ENCODE results near the gene TAS1R1.
A peak's percentile ranks its signal among the peaks of the same experiment; 100 is the strongest.

TAS1R1 gene

DNA sequence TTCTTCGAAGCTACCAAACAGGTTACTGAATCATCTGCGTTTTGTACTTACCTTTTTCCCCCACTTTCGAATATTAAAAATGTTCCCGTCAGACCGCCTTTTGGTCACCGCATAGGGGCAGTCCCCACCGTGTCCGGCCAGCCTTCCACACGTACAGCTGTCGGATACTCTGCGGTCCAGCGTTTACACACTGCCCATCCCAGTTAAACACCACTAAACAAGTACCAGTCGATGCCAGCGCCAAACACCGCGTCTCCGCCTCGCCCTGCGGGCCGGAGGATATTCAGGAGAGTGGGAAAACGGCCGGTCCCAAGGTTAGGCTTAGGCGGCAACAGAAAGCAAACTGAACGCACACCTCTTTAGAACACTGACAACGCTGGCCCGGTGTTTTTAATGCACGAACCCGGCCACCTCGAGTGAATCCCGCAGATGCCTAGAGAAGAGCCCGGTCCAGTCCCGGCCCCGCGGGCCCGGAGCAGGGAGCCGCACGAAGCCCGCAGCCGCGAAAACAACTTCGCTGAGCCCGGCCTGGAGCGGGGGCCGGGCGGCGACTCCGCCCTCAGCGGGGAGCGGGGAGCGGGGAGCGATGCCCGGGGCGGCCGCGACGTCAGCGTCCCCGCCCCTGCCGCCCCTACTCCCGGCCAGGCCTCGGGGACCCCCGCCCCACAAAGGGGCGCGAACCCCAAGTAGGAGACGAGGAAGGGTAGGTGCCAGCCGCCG lies 57.7 kb downstream of the TAS1R1 start:
- DNase-seq = peak; percentile 13

GRCh38 chr1:6613361-6614018 lies 58.4 kb downstream of the TAS1R1 start, which contains the start of gene PHF13:
Gene PHF13 (plus strand): TSS chr1:6613731. CDS start chr1:6614067, 336 bp downstream.
- DNase-seq = peak; percentile 100

- DNase-seq = peak; percentile 53
Measured at GRCh38 chr1:6614019-6614928, 59.2 kb downstream of the TAS1R1 start.

DNA sequence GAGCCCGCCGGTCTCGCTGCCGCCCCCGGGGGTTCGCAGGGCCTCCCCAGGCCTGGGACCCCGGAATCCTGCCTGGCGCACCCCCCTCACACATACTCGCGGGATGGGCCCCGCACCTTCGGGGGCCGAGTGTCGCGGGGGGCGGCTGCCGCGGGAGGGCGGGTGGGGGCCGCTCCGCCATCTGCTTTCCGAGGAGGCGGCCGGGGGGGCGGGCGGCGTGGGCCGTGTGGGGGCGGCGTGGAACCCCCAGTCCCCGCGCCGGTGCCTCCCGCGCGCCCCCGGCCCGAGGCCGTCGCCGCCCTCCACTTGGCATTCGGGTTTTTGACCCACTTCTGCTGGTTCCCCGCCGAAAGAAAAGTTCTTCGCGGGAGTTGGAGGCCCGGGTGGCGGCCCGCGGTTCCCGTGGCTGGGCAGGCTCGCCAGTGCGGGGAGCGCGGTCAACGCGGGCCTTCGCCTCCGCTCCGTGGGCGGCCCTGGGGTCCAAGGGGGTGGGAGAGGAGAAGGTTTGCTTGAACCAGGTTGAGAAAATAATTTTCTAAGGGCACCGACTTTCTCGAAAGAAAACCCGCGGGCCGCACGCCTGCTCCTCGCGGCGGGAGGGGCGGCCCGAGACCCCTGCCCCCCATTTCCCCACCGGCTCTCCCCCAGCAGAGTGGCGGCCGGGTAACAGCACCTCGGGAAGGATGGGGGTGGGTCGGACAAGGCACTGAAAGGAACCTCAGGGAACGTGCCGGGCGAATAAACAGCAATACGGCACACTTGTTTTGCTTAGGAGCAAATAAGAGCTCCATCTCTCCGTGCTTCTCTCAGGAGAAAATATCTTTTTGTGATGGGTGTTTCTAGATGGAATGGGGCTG lies 60.0 kb downstream of the TAS1R1 start:
- no peak for DNase-seq

GRCh38 chr1:6619045-6619444 lies 63.9 kb downstream of the TAS1R1 start:
- DNase-seq = no peak

DNA sequence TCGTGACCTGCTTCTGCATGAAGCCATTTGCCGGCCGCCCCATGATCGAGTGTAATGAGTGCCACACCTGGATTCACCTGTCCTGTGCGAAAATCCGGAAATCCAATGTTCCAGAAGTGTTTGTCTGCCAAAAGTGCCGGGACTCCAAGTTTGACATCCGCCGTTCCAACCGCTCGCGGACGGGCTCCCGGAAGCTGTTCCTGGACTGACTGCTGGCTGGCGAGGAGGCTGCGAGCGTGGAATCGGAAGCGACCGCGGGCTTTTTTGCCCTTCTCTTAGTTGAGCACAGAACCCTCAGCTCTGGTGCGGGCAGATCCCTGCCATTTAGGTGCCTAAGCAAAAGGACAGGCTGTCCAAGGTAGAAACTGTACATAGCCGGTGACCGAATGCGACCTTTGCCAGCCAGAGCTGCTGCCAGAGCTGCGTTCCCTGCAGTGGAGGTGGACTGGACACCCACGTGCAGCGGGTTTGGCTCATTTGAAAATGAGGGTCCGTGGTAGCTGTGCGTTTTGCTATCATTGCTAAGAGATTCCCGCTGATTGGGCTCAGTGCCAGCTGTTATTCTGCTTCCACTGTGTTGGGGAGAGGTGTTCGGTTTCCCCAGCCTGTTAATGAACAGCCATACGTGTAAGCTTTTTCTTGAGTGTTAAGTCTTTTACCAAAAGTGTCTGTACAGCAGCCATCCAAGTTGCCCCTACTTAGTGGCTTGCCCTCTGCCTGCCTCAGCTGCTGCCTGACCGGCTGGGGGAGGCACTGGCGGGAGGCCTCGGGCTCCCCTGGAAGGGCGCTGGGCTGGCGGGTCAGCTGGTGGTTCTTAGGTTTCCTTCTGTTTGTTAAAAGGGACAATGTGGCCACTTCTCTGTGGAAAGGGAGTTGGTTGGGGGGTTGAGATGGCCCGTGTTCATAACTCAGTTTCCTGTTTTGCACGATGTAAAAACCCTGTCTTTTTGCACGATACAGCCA lies 66.6 kb downstream of the TAS1R1 start:
- DNase-seq = no peak

DNA sequence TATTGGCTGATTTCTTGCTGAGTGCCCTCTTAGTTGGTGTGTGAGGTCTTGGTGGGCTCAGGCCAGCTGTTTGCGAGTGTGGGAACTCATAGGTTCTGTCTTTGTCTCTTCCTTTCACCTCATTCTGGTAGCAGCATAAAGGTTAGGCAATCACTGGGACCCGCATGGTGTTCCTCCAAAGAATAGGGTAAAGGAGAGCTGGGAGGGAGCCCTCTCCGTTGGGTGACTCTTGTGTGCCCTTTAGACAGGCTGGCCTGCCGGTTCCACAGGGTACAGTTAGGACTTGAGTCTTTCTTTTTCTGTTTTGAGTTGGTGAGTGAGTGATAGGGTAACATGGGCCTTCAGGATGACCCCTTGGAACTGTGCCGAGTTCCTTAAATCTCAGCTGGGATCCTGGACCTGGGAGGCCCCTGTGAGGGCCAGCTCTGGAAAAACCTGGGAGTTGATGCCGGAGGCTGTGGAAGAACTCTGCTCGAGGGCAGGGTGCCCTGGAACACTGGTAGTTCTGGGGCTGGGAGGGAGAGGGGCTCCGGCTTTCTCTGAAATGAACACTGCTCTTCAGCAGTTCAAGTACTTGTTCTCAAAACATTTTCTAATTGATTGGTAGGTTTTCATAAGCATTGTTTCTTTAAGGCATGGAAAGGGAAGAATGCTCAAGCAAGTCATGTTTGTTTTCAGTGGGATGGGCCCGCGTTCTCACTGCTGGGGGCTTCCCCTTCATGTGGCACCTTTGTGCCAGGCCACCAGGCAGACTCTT lies 67.5 kb downstream of the TAS1R1 start:
- no peak for DNase-seq

DNA sequence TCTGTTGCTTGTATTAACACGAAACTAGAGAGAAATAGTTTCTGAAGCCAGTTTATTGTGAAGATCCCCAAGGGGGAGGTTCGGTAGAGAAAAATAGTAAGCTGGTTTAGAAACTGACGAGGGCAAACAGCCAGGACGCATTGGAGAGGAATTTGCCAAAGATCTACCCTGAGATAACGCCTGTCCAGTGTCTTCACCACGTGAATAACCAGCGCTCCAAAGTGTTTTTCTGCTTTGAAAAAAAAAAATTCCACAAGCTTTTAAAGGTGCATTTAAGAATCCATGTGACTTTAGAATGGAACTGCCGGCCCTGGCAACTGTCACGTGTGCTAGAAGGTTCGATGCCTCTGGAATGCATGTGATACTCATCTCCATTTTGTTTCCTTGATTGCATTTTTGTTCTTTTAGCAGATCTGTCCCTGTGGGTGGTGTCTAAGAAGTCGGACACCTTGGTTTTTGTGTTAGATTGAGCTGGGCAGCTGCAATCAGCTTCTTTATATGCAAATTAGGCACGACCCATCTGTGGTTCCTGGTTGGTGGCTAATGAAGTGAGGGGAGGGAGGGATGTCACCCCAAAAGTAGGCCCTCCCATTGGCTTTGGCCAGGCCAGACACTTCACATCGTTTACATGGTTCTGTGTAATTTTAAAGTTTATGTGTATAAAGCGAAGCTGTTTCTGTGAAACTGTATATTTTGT lies 68.3 kb downstream of the TAS1R1 start:
- no peak for DNase-seq

DNA sequence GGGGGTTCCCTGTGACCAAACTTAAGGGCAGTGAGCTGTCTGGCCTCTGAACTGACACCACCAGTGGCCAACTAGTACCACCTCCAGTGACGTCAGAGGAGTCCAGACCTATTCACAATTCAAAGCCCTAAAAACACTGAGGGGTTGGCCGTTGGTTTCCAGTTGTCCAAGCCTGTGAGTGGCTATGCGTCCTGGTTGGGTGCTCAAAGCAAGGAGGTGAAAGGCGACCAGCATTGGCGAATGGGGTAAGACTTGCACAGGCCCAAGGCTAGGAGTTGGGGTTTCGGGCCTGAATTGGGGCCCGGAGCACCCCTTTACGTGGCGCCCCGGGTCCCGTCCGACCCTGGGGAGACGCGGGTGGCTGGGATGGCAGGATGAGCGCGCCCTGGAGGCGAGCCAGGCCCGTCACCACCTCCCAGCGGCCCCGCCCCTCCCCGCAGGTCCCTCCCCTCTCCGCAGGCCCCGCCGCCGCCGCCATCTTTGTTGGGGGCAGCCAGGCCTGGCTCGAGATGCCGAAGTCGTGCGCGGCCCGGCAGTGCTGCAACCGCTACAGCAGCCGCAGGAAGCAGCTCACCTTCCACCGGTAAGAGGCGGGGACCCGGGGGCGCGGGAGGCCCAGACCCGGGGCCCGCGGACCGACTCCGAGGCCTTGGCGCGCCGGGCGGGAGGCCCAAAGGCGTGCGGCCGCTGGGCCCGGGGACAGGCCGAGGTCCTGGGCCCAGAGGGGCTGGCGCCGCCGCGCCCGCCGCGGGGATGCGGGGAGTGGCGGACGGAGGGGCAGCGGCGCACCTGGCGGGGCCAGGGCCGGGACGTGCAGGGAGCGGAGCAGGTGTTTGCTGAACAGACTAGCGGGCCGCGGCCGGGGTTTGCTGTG lies 69.8 kb downstream of the TAS1R1 start, which contains the start of gene THAP3:
TSS of gene THAP3 (plus strand) at position 159 of the 874 bp plus-strand sequence. CDS start at position 510, 351 bp downstream.
- peak; percentile 88 for DNase-seq

DNA sequence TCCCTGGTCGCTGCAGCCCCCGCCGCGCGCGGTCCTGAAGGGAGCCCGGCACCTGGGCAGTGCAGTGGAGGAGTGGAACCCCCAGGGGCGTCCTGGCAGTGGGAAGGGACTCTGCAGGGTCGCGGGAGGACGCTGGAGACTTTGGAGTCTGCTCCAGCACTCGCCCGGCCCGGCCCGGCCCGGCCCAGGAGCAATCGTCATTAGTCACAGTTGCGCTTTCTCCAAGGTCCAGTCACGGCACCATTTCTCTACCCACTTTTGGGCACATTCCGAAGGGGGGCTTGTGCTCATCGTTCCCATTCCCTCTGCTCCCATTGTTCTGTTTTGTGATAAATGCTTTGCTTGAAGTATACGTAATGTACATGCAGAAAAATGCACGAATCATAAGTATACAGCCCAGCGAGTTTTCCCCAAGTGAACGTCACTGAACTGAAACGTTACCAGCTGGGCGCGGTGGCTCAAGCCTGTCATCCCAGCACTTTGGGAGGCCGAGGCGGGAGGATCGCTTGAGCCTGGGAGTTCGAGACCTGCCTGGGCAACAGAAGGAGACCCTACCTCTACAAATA lies 70.6 kb downstream of the TAS1R1 start:
- DNase-seq = peak; percentile 74

- no peak for DNase-seq
Measured at GRCh38 chr1:6627031-6627430, 71.9 kb downstream of the TAS1R1 start.

DNA sequence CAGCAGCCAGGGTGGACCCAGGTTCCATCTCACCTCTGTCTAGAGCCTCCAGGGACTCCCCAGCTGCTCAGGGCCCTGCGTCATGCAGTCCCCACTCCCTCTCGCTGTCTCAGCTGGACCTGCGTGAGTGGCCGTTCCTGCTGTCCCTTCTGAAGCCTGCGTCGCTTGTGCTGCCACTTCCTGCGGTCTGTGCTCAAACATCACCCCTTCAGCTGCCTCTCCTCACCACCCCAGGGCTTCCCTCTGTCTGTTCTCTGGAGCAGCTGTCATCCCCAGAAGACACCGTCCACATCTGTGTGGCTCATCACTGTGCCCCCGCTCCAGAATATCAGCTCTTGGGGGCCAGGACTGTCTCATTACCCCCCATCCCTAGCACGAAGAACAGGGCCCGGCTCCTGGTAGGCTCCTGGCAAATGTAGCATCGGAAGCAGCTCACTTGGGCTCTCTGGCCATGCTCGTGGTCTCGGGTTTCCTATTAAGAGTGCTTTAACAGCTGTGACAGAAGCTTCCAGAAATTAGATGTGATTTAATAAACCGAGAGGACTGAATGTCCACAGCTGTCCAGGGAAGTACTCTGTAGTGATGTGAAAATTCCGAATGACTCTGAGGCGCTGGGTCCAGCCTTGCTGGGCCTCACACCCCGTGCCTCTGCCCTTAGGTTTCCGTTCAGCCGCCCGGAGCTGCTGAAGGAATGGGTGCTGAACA lies 72.9 kb downstream of the TAS1R1 start:
- no peak for DNase-seq

- DNase-seq = no peak
Measured at GRCh38 chr1:6628971-6629479, 73.9 kb downstream of the TAS1R1 start.
